ENCODE data around the gene CAP1.

DNA sequence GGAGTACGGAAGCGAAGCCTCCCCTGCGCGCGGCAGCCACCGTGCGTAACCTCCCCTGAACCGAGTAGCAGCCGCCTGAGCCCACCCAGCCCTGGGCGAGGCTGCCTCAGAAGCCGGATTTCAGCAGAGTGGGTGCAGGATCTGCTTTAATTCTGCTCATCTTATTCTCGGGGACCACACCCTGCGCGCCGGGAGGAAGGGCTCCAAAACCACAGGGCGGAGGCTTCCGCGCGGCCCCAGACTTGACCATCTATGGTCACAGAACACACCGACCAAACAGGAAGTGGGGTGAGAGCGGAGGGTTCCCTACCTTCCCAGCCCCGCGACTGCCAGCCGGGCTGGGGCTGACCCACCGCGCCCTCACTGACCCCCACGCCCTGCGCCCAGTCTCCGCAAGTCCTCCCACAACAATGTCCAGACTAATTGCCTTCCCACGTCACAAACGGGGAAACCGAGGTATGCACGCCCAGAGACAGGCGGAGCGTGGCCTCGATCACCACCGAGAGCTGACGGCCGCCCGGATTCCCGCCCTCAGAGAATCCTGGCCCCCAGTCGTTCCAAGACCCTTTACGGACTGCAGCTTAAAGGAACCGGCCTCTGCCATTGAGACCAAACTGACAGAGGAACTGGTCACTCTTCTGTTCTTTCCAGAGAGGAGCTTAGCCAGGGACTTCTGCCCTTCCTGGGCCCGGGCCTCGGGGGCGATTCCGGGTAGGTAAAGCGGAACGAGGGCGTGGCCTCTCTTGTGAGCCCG is 595 bp upstream of the CAP1 start:
- TF ChIP-seq, protein P1, sequence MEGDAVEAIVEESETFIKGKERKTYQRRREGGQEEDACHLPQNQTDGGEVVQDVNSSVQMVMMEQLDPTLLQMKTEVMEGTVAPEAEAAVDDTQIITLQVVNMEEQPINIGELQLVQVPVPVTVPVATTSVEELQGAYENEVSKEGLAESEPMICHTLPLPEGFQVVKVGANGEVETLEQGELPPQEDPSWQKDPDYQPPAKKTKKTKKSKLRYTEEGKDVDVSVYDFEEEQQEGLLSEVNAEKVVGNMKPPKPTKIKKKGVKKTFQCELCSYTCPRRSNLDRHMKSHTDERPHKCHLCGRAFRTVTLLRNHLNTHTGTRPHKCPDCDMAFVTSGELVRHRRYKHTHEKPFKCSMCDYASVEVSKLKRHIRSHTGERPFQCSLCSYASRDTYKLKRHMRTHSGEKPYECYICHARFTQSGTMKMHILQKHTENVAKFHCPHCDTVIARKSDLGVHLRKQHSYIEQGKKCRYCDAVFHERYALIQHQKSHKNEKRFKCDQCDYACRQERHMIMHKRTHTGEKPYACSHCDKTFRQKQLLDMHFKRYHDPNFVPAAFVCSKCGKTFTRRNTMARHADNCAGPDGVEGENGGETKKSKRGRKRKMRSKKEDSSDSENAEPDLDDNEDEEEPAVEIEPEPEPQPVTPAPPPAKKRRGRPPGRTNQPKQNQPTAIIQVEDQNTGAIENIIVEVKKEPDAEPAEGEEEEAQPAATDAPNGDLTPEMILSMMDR (IDR thresholded peaks at IDR 0.05; ENCODE audit: low read length), result no peak
- TF ChIP-seq EZH2 (optimal IDR thresholded peaks at IDR 0.05; ENCODE audit: low read depth, low read length) (no peak), EZH2phosphoT487 (IDR thresholded peaks at IDR 0.05; ENCODE audit: low read length) (no peak)
